HCT116 (cell line): Measurements from ENCODE around the gene SYCP1. TPM values are rescaled to one million over a fixed set of nuclear protein-coding genes. Genes with fewer than 3 reads are reported as not detected.
"Not testable (repeated sequence)": the region's sequence is repeated elsewhere in the genome, so short reads cannot be mapped to it uniquely, and the experiment has no call there.

Experiments used
- ATAC-seq: fragments of 200-7000 bp; cut with Tn5 transposase; 2 replicates; pipeline ENCODE4 v1.9.1; 2020; ENCODE audit warnings: mild to moderate bottlenecking, moderate library complexity
- BruUV-seq: library from RNA; stranded (reverse); fragments of 400-500 nt; replicated peaks from 2 replicates; lab custom pipeline; 2021; lab: Mats Ljungman, UMichigan
- CTCF ChIA-PET: fragments of 300-600 bp; sonication (Branson Sonifier 250); formaldehyde crosslinking; loops from one replicate; lab custom pipeline; 2021; ENCODE audit warnings: antibody characterized with exemption; lab: Charles Lee
- POLR2A ChIA-PET: fragments of 300-600, 350-600 bp; sonication (Branson Sonifier 250); formaldehyde crosslinking; loops from one replicate; lab custom pipeline; 2021; ENCODE audit warnings: antibody characterized with exemption; lab: Charles Lee
- RAD21 ChIA-PET, 2 experiments: fragments of 300-600 bp; sonication (Branson Sonifier 250); formaldehyde crosslinking; loops; one replicate each; lab custom pipeline; 2023; ENCODE audit warnings: low total read pairs in 2 of 2; ENCODE audit not compliant: uncharacterized antibody in 2 of 2, unreplicated experiment in 2 of 2, low non-redundant PET in 1 of 2; lab: Charles Lee
- DNase-seq: peaks from one replicate; pipeline ENCODE4 v3.0.0-alpha.2; 2010; ENCODE audit warnings: low read depth, low spot score
- H2AFZ ChIP-seq: fragments of 200-600 bp; shearing (Covaris generic), sonication (generic); 2 replicates; pipeline ENCODE4 v1.6.1; 2017; ENCODE audit warnings: low read depth, mixed run types, mixed read lengths, antibody characterized with exemption, low read length; ENCODE audit not compliant: poor library complexity, severe bottlenecking
- H3K27ac ChIP-seq: 2 replicates; pipeline ENCODE4 v1.5.1; 2012; ENCODE audit warnings: low read depth, low read length
- H3K27me3 ChIP-seq: fragments of 200-600 bp; sonication (generic); 2 replicates; pipeline ENCODE4 v1.6.1; 2016; ENCODE audit warnings: mixed run types, low read length, mixed read lengths; ENCODE audit not compliant: insufficient read depth
- H3K36me3 ChIP-seq, 2 experiments: fragments of 200-500 bp in 1 of 2; fragments of 200-600 bp in 1 of 2; sonication (Bioruptor generic) in 1 of 2; sonication (generic) in 1 of 2; 2 replicates each; pipeline versions ENCODE4 v1.5.1 to v1.6.1; 2014 to 2016; ENCODE audit warnings: low read length in 2 of 2, inconsistent platforms in 1 of 2, mixed read lengths in 1 of 2, mixed run types in 1 of 2; ENCODE audit not compliant: insufficient read depth in 2 of 2, control insufficient read depth in 1 of 2
- H3K4me1 ChIP-seq, 2 experiments: fragments of 200-600 bp in 1 of 2; sonication (generic) in 1 of 2; 2 replicates each; pipeline versions ENCODE4 v1.5.1 to v1.6.1; 2012 to 2017; ENCODE audit warnings: low read length in 2 of 2, inconsistent platforms in 1 of 2, mild to moderate bottlenecking in 1 of 2, mixed read lengths in 1 of 2, mixed run types in 1 of 2, moderate library complexity in 1 of 2; ENCODE audit not compliant: insufficient read depth in 2 of 2, control insufficient read depth in 1 of 2
- H3K4me2 ChIP-seq: fragments of 200-600 bp; sonication (generic); 2 replicates; pipeline ENCODE4 v1.6.1; 2017; ENCODE audit warnings: mixed run types, low read length, mixed read lengths
- H3K4me3 ChIP-seq, 2 experiments: fragments of 200-600 bp in 1 of 2; sonication (generic) in 1 of 2; replicated peaks in 1 of 2; 2 replicates each; pipeline ENCODE4 v1.5.1; 2011 to 2016; ENCODE audit warnings: low read length in 2 of 2, control low read depth in 1 of 2, low read depth in 1 of 2, mild to moderate bottlenecking in 1 of 2, mixed read lengths in 1 of 2, mixed run types in 1 of 2
- H3K79me2 ChIP-seq: fragments of 200-600 bp; sonication (generic); 2 replicates; pipeline ENCODE4 v1.6.1; 2017; ENCODE audit warnings: mild to moderate bottlenecking, mixed run types, low read length, moderate library complexity, mixed read lengths; ENCODE audit not compliant: insufficient read depth
- H3K9ac ChIP-seq: fragments of 200-600 bp; sonication (generic); 2 replicates; pipeline ENCODE4 v1.6.1; 2016; ENCODE audit warnings: low read length, mixed read lengths
- H3K9me2 ChIP-seq: fragments of 200-600 bp; sonication (generic), shearing (Covaris generic); 2 replicates; pipeline ENCODE4 v1.6.1; 2017; ENCODE audit warnings: mixed run types, mild to moderate bottlenecking, moderate library complexity; ENCODE audit not compliant: insufficient read depth
- H3K9me3 ChIP-seq, 2 experiments: fragments of 200-500 bp in 1 of 2; fragments of 200-600 bp in 1 of 2; sonication (Bioruptor generic) in 1 of 2; sonication (generic) in 1 of 2; 2 replicates each; pipeline ENCODE4 v1.6.1; 2014 to 2017; ENCODE audit warnings: low read length in 2 of 2, mixed read lengths in 2 of 2, inconsistent platforms in 1 of 2, low read depth in 1 of 2, mild to moderate bottlenecking in 1 of 2, mixed run types in 1 of 2, moderate library complexity in 1 of 2; ENCODE audit not compliant: control insufficient read depth in 1 of 2, insufficient read depth in 1 of 2
- H4K20me1 ChIP-seq: fragments of 200-600 bp; sonication (generic), shearing (Covaris generic); 2 replicates; pipeline ENCODE4 v1.6.1; 2017; ENCODE audit warnings: mixed run types, mild to moderate bottlenecking, moderate library complexity; ENCODE audit not compliant: insufficient read depth
- CBX3 ChIP-seq: IDR thresholded peaks from 2 replicates; pipeline ENCODE4 v1.6.1; 2012; ENCODE audit warnings: low read depth
- CEBPB ChIP-seq: IDR thresholded peaks from 2 replicates; pipeline ENCODE4 v1.6.1; 2012; ENCODE audit warnings: low read depth
- CTCF ChIP-seq, 3 experiments: fragments of 200-600 bp in 1 of 3; sonication (generic) in 1 of 3; IDR thresholded peaks in 2 of 3; conservative IDR thresholded peaks in 1 of 3; 2 replicates each; pipeline ENCODE4 v1.5.1; 2012 to 2017; ENCODE audit warnings: low read depth in 2 of 3, low read length in 2 of 3, antibody characterized with exemption in 1 of 3, borderline replicate concordance in 1 of 3, control low read depth in 1 of 3, mild to moderate bottlenecking in 1 of 3, mixed read lengths in 1 of 3, mixed run types in 1 of 3, moderate library complexity in 1 of 3; ENCODE audit not compliant: insufficient read depth in 1 of 3
- EGR1 ChIP-seq: IDR thresholded peaks from 2 replicates; pipeline ENCODE4 v1.6.1; 2012; ENCODE audit warnings: low read depth
- ELF1 ChIP-seq: IDR thresholded peaks from 2 replicates; pipeline ENCODE4 v1.6.1; 2012; ENCODE audit warnings: low read depth, borderline replicate concordance
- EZH2 ChIP-seq: fragments of 200-600 bp; sonication (generic); IDR thresholded peaks from 2 replicates; pipeline ENCODE4 v1.6.1; 2017; ENCODE audit warnings: antibody characterized with exemption, mixed run types
- EZH2phosphoT487 ChIP-seq: fragments of 200-600 bp; IDR thresholded peaks from 2 replicates; pipeline ENCODE4 v1.6.1; 2018; ENCODE audit warnings: antibody characterized with exemption, borderline replicate concordance
- FOSL1 ChIP-seq: IDR thresholded peaks from 2 replicates; pipeline ENCODE4 v1.6.1; 2012; ENCODE audit warnings: low read depth
- JUND ChIP-seq: IDR thresholded peaks from 2 replicates; pipeline ENCODE4 v1.6.1; 2012
- MAX ChIP-seq: IDR thresholded peaks from 2 replicates; pipeline ENCODE4 v1.6.1; 2012
- POLR2A ChIP-seq: IDR thresholded peaks from 2 replicates; pipeline ENCODE4 v1.7.0; 2011; ENCODE audit warnings: borderline replicate concordance; ENCODE audit not compliant: insufficient read depth, insufficient read length; ENCODE audit errors: extremely low read depth
- POLR2AphosphoS5 ChIP-seq: IDR thresholded peaks from 2 replicates; pipeline ENCODE4 v1.6.1; 2011; ENCODE audit warnings: mild to moderate bottlenecking, low read depth, low read length, moderate library complexity
- RAD21 ChIP-seq: IDR thresholded peaks from 2 replicates; pipeline ENCODE4 v1.6.1; 2012; ENCODE audit warnings: low read depth, mild to moderate bottlenecking
- SIN3A ChIP-seq: IDR thresholded peaks from 2 replicates; pipeline ENCODE4 v1.6.1; 2012; ENCODE audit warnings: low read depth
- SP1 ChIP-seq: IDR thresholded peaks from 2 replicates; pipeline ENCODE4 v1.6.1; 2012; ENCODE audit warnings: low read depth
- SRF ChIP-seq: IDR thresholded peaks from 2 replicates; pipeline ENCODE4 v1.6.1; 2012; ENCODE audit warnings: low read depth
- TCF7L2 ChIP-seq: IDR thresholded peaks from 2 replicates; pipeline ENCODE4 v1.7.0; 2011; ENCODE audit warnings: borderline replicate concordance, inconsistent platforms; ENCODE audit not compliant: insufficient read depth, insufficient read length; ENCODE audit errors: extremely low read depth
- YY1 ChIP-seq: IDR thresholded peaks from 2 replicates; pipeline ENCODE4 v1.6.1; 2011; ENCODE audit warnings: low read length, low read depth, moderate library complexity, mild to moderate bottlenecking; ENCODE audit not compliant: insufficient replicate concordance; ENCODE audit errors: extremely low read depth
- ZFX ChIP-seq: fragments of 450-650 bp; IDR thresholded peaks from 2 replicates; pipeline ENCODE4 v1.6.1; 2017
- ZNF274 ChIP-seq: fragments of 200-500 bp; sonication (Bioruptor generic); IDR thresholded peaks from 2 replicates; pipeline ENCODE4 v1.6.1; 2014; ENCODE audit warnings: mild to moderate bottlenecking, low read depth, low read length, inconsistent platforms
- intact Hi-C: fragments of 100-400 bp; cut with micrococcal nuclease; formaldehyde crosslinking; loops from 2 replicates; pipeline ENCODE4 v1.10.0; 2022
- total RNA-seq: library from RNA; stranded (reverse); gene quantifications from one replicate; pipeline ENCODE4 v1.2.1, GENCODE V29; 2021; ENCODE audit not compliant: unreplicated experiment

SYCP1 gene
- total RNA-seq, 1 experiment from 2014 or later, result not detected

- CTCF ChIA-PET, result no interaction called here
- Histone ChIP-seq H2AFZ (no peak overlapping the region), H3K4me2 (no peak overlapping the region), H3K9ac (no peak overlapping the region), H3K9me3 (no peaks in the 10 kb centered on the region), H3K4me3 (no peak overlapping the region), H3K4me1 (no peaks in the 10 kb centered on the region), H3K27me3 (no peaks in the 10 kb centered on the region), H4K20me1 (no peaks in the 10 kb centered on the region), H3K36me3 (no peaks in the 10 kb centered on the region), H3K79me2 (no peaks in the 10 kb centered on the region), H3K27ac (no peak overlapping the region), H3K9me2 (no peaks in the 10 kb centered on the region)
- ATAC-seq (no peak), DNase-seq (no peak)
- no peak for TF ChIP-seq ELF1
- TF ChIP-seq CEBPB, result no peak
- no peak for TF ChIP-seq SP1
- TF ChIP-seq FOSL1, result no peak
- no peak for TF ChIP-seq EZH2phosphoT487
- TF ChIP-seq CBX3, result no peak
- no peak for TF ChIP-seq RAD21
- no peak for TF ChIP-seq ZFX
- no peak for TF ChIP-seq CTCF (IDR thresholded peaks at IDR 0.05 in 2 of 3, conservative IDR thresholded peaks at IDR 0.05 in 1 of 3; ENCODE audit: borderline replicate concordance in 1 of 3, insufficient read depth in 1 of 3, low read depth in 2 of 3, low read length in 2 of 3)
- no peak for TF ChIP-seq POLR2A
- TF ChIP-seq EGR1, result no peak
- TF ChIP-seq POLR2AphosphoS5, result no peak
- TF ChIP-seq ZNF274, result no peak
- TF ChIP-seq JUND, result no peak
- no peak for TF ChIP-seq EZH2
- no peak for TF ChIP-seq MAX
- TF ChIP-seq SIN3A, result no peak
- no peak for TF ChIP-seq YY1
- no peak for TF ChIP-seq SRF
- no peak for TF ChIP-seq TCF7L2
- POLR2A ChIA-PET, result no interaction called here
- intact Hi-C loops, result no loop called here
- RAD21 ChIA-PET, result no interaction called here
- BruUV-seq, result no TSS peak
These were observed 159.1 kb downstream of the SYCP1 start for GRCh38 chr1:115013792-115014191.

- RAD21 ChIA-PET, BruUV-seq, H3K9me3 ChIP-seq, H3K4me1 ChIP-seq, H3K9ac ChIP-seq, H4K20me1 ChIP-seq, DNase-seq, H3K36me3 ChIP-seq, POLR2A ChIA-PET, H3K4me2 ChIP-seq, ATAC-seq, intact Hi-C loops, CTCF ChIA-PET, H3K9me2 ChIP-seq, H3K4me3 ChIP-seq, H3K27me3 ChIP-seq, H3K27ac ChIP-seq, H3K79me2 ChIP-seq, H2AFZ ChIP-seq: not testable (repeated sequence)
These were observed 164.9 kb downstream of the SYCP1 start for GRCh38 chr1:115019549-115019948.
